DMS153 treated with DMSO at 0.1 percent for 48 hours (cell line): ENCODE results near the gene PANK4.
A peak's percentile ranks its signal among the peaks of the same experiment; 100 is the strongest.

Experiments
- DNase-seq: peaks from one replicate; lab custom pipeline; 2025; ENCODE audit not compliant: unreplicated experiment; lab: John Stamatoyannopoulos, UW

Gene PANK4

DNA sequence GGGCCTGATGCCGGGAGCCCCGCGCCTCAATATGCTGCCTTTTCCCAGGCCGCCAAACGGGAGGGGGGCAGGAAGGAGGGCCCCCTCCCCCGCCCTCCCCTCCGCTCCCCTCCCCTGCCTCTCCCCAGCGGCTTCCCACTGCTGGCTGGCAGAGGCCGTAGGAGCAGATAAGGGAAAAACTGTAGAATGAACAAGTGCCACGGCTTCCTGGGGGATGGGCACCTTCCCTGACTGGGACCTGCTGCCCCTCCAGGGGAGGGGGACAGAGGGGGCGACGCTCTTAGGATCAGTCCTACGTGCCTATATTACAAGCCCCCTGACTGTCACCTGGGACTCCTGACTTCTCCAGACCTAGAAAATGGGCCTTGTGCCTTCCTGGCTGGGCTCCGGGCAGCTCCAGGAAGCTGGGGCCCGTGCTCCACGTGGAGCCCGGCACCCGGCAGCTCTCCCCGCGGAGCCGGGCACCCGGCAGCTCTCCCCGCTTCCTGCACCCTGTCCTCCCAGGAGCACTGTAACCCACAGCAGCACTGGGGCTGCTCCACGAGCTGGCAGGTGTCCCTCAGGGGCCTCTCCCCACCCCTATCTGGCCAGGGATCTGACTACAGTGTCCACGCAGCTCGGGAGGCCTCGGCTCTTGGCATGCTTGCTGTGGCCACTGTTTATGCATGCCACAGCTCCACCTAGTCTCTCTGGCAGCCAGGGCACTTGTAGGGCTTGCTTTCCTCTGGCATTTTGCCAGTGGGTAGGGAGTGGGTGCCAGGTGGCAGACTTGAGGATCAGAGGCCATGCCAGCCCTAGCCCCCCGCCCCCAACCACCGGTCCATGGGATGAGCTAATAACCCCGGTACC lies 4.3 kb upstream of the PANK4 start:
- peak; percentile 90 for DNase-seq

DNA sequence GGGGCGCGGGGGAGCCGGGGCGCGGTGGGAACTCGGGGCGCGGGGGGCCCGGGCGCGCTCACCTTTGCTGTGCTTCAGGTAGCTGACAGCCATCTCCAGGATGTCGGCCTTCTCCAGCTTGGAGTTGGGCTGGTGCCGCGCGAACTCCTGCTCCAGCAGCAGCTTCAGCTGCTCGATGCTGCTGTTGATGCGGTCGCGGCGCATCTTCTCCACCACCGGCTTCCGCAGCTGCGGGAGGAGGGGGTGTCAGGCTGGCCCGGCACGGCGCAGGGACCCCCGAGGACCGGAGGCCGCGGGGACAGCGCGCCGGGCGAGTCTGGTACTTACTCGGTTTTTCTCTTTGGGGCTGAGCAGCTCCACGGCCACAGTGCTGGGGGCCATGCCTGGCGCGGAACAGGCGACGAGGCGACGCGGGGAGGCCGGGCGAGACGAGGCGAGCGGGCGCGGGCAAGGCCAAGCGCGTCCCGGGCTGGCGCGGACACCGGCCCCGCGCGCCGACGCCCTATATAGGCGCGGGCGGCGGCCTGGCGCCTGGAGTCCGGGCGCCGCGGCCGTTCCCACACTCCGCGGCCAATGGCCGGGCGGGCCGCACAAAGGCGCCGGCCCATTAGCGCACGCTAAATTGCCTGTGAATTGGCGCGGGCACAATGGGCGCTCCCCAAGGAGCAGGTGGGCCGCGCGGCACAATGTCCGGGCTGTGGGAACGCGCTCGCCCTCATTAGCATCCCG lies 3.6 kb upstream of the PANK4 start, which contains the start of gene HES5:
Gene HES5, minus strand, starts transcription at position 480 of the 729 bp plus-strand sequence. Its CDS starts 99 bp downstream, at position 381.
- peak; percentile 84 for DNase-seq

DNA sequence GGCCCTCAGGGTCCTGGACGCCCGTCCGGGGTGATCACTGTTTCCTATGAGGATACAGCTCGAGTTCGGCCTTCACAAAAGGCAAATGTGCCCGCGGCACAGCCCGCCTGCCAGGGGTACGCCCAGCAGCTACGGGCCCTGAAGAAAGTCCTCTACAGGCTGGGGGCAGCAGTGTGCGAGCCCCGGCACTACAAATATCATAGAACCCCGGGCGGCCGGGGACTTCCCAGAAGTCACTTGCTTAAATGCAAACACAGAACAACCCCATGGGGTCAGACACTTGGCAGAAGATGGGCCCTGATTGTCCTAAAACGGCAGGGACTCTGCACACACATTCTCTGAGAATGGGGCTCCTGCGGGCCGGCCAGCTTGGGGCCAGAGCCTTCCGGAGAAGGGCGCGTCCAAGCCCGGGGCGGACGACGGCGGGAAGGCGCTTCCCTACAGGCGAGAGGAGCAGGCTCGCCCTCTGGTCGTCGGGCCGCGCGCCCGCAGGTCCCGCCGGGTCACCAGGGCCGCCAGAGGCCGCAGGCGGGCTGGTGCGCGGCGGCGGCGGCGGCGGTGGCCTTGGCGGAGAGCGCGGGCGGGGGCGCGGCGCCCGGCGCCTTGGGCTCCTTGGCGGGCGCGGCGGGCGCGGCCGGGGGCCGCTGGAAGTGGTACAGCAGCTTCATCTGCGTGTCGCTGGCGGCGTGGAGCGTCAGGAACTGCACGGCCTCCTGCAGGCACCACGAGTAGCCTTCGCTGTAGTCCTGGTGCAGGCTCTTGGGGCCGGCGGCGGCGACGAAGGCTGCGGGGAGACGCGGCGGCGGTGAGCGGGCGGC lies 2.8 kb upstream of the PANK4 start:
- DNase-seq = peak; percentile 51

GRCh38 chr1:2528611-2528965 lies 2.2 kb upstream of the PANK4 start:
- DNase-seq = no peak

DNA sequence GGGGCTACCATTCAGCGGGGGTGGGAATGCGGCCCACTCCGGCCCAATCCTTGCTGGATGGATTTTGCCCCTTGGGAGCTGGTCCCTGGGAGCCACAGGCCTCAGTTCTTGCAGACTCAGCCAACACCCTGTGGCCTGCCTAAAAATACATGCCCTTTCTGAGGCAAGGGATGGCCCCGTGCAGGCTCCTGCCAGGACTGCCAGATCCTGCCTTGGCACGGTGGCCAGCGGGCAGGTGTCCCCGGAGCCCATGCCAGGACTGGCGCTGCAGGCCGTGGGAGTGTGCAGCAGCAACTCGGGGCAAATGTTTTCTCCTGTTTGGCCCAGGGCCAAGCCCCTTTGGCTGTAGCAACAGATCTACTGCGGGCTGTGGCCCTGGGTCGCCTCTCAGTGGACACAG lies 1.6 kb upstream of the PANK4 start:
- DNase-seq = no peak

DNA sequence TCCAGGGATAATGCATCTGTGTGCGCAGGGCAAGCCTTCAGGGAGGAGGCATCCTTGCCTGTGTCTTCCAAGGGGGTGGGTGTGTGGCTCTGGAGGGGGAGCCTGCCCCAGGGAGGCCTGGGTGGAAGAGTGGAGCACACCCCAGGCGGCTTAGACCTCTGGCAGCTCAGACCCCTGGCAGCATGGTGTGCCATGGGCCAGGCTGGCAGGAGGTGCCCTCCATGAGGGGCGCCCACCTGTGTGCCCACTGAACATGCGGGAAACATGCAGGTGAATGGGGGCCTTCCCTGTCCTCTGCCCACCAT lies 1.1 kb upstream of the PANK4 start:
- DNase-seq = no peak

- DNase-seq = no peak
These were observed 594 bp upstream of the PANK4 start for GRCh38 chr1:2526824-2527555.

GRCh38 chr1:2525572-2525919 lies 850 bp downstream of the PANK4 start:
- DNase-seq = no peak

- DNase-seq = no peak
These were observed 2.3 kb downstream of the PANK4 start for GRCh38 chr1:2523891-2524609.

- DNase-seq = no peak
These were observed 3.1 kb downstream of the PANK4 start for GRCh38 chr1:2523191-2523890.

- no peak for DNase-seq
These were observed 4.2 kb downstream of the PANK4 start for GRCh38 chr1:2522230-2522629.

- DNase-seq = no peak
These were observed 5.6 kb downstream of the PANK4 start for GRCh38 chr1:2520806-2521205.

DNA sequence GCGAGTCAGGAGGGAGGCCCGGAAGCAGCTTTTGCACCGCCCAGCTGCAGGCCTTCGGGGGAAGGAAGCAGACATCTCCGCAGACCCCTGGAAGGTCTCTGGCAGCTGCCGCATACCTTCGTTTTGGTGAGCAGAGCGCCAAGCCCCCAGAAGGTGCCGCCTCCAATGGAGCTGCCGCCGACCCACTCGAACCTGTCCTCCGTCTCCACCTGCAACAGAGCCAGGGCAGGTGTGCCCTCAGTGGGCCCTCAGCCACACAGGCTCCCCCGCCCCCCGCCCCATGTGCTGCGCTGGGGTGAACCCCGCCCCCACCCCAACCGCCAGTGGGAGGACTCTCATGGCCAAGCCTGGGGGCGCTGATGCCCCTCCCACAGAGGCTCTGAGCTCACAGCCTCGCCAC lies 6.2 kb downstream of the PANK4 start:
- no peak for DNase-seq

GRCh38 chr1:2519729-2520128 lies 6.7 kb downstream of the PANK4 start:
- DNase-seq = no peak

DNA sequence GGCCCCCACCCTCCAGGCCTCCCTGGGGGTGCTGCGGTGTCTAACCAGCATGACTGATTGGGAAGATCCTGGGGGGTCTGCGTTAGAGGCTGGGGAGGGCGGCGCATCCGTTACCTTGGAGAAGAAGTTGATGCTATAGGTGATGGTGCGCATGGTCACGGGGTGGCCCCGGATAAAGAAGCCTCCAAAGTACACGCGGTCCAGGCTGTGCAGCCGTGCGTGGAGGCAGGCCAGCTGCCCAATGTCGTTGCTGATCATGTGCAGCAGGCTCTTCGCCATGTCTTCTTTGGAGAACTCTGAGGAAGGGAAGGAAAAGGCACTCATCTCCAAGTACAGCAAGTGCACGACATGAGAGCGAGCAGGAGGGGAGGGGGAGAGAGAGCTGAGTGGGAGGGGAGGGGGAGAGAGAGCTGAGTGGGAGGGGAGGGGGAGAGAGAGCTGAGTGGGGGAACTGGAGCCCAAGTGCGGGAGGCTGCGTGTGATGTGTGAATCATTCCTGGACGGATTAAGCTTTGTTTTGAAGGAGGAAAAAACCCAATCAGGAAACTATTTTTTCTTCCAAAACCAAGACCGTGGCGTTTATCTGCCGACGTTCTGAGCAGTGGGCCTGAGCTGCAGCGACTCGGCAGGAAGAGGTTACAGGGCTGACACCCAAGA lies 7.2 kb downstream of the PANK4 start:
- no peak for DNase-seq

DNA sequence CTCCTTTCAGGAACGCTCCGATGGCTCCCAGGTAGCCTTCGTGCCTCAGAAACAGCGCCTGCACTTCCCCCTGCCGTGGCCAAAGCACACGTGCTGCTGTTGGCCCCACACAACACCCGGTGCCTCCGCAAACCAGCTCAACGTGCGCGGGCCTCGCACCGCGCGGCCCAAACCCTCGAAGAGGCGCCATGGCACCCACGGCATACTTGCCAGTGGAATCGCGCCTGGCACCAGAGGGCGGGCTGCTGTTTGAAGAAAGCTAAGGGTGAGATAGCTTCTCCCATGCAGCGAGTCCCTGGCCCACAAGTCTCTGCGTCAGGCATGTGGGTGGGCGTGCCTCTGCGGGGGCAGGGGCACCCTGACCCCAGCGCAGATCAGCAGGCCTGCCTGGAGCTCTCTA lies 7.9 kb downstream of the PANK4 start:
- no peak for DNase-seq

DNA sequence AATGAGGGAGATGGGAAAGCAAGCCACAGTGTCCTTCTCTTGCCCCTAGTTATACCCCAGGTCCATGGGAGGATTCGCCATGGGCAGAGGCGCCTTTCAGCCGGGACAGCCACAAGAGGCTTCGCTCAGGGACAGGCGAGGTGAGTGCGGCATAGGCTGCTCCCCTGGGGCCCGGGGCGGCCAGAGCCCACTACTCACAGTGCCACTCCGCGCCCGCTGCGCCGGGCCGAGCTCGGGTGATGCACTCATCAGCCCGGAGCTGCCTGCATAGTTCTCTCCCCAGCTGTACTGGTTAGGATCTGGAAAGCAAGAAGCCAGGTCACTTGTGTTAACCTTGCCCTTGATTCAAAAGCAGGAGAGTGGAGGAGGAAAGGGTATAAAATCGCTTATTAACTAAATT lies 8.4 kb downstream of the PANK4 start:
- no peak for DNase-seq

- DNase-seq = no peak
These were observed 9.4 kb downstream of the PANK4 start for GRCh38 chr1:2516946-2517345.

DNA sequence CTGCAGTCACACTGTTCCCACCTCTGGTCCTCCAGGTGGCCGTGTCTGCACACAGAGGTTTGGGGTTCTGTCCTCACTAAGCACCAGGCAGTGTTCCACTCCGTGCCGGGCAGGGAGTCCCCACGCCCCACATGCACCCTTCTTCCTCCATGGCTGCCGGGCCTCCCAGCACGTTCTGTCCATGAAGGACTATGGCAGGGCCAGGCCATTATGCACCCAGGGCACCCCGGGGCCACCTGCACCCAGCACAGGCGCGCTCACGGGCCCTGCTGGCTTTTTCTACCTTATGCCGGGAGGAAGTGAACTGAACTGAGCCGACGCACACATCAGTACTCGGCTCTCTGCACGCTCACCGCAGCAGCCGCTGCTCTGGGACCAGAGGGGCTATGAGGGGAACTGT lies 10.3 kb downstream of the PANK4 start:
- no peak for DNase-seq

DNA sequence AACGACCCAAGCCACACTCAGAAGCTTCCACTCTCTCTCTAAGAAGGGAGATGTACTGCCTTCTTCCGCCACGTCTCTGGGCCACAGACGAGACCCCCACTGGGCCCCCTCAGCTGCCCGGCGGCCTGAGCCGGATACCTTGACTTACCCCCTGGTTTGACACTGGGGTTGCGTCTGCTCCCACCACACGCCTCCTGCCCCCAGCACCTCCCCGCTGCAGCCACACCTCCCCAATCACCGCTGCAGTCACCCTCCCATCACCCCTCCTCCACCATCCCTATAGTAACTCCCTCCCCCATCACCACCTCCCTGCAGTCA lies 10.7 kb downstream of the PANK4 start:
- no peak for DNase-seq
